HuH-7.5 (cell line): ENCODE results near the gene YIPF6.
"Not testable (repeated sequence)": the region's sequence is repeated elsewhere in the genome, so short reads cannot be mapped to it uniquely, and the experiment has no call there.

ENCODE experiments used
- DNase-seq: peaks from one replicate; pipeline ENCODE4 v3.0.0; 2011; ENCODE audit warnings: low spot score

YIPF6 gene

GRCh38 chrX:68506649-68507048 is 7.8 kb downstream of the YIPF6 start:
- DNase-seq: no peak

GRCh38 chrX:68508799-68509198 is 9.9 kb downstream of the YIPF6 start:
- DNase-seq: no peak

GRCh38 chrX:68511255-68511654 is 12.4 kb downstream of the YIPF6 start:
- peak; percentile 19 for DNase-seq

- not testable (repeated sequence) for DNase-seq
Measured at GRCh38 chrX:68524680-68525079, 25.8 kb downstream of the YIPF6 start.

GRCh38 chrX:68532831-68533533 is 34.1 kb downstream of the YIPF6 start:
- no peak for DNase-seq

- no peak for DNase-seq
Measured at GRCh38 chrX:68533656-68534055, 34.8 kb downstream of the YIPF6 start.

GRCh38 chrX:68534691-68535090 is 35.8 kb downstream of the YIPF6 start:
- DNase-seq: no peak

- DNase-seq: no peak
Measured at GRCh38 chrX:68536429-68536828, 37.6 kb downstream of the YIPF6 start.

- no peak for DNase-seq
Measured at GRCh38 chrX:68536884-68537283, 38.0 kb downstream of the YIPF6 start.

GRCh38 chrX:68550193-68550592 is 51.3 kb downstream of the YIPF6 start:
- DNase-seq: no peak

GRCh38 chrX:68556036-68556435 is 57.2 kb downstream of the YIPF6 start:
- no peak for DNase-seq

- DNase-seq: not testable (repeated sequence)
Measured at GRCh38 chrX:68557126-68557525, 58.3 kb downstream of the YIPF6 start.

- DNase-seq: not testable (repeated sequence)
Measured at GRCh38 chrX:68559905-68560304, 61.1 kb downstream of the YIPF6 start.

- DNase-seq: no peak
Measured at GRCh38 chrX:68568136-68568535, 69.3 kb downstream of the YIPF6 start.

GRCh38 chrX:68570598-68570997 is 71.7 kb downstream of the YIPF6 start:
- DNase-seq: no peak

- no peak for DNase-seq
Measured at GRCh38 chrX:68571292-68571609, 72.4 kb downstream of the YIPF6 start.

GRCh38 chrX:68571610-68572311 is 72.9 kb downstream of the YIPF6 start:
- no peak for DNase-seq

- DNase-seq: no peak
Measured at GRCh38 chrX:68574240-68574639, 75.4 kb downstream of the YIPF6 start.

GRCh38 chrX:68579810-68580209 is 81.0 kb downstream of the YIPF6 start:
- no peak for DNase-seq

GRCh38 chrX:68584221-68584620 is 85.4 kb downstream of the YIPF6 start:
- no peak for DNase-seq
